Inferior parietal cortex (tissue), 1 donor: ENCODE results near the gene G6PD.

Experiments
- DNase-seq: peaks from one replicate; pipeline ENCODE4 v3.0.0-alpha.2; 2016; ENCODE audit errors: extremely low spot score

G6PD gene

GRCh38 chrX:154487518-154488290 is 58.9 kb downstream of the G6PD start:
- DNase-seq: no peak

GRCh38 chrX:154486396-154487207 is 60.0 kb downstream of the G6PD start, which contains the start of gene UBL4A:
Gene UBL4A, minus strand, starts transcription at chrX:154486615. Its CDS starts 31 bp downstream, at chrX:154486584.
- DNase-seq: no peak

GRCh38 chrX:154486052-154486395 is 60.6 kb downstream of the G6PD start:
- DNase-seq: no peak

- no peak for DNase-seq
Observed at GRCh38 chrX:154485150-154486051, 61.2 kb downstream of the G6PD start.

- no peak for DNase-seq
Observed at GRCh38 chrX:154484255-154485149, 62.1 kb downstream of the G6PD start.

GRCh38 chrX:154483325-154483724 is 63.3 kb downstream of the G6PD start:
- no peak for DNase-seq

GRCh38 chrX:154482786-154483185 is 63.9 kb downstream of the G6PD start:
- no peak for DNase-seq

GRCh38 chrX:154481911-154482601 is 64.6 kb downstream of the G6PD start:
- no peak for DNase-seq
